Stimulated activated naive CD4-positive, alpha-beta T cell treated with Interleukin-2 at 50 U/mL for 16 hours (primary cell): ENCODE data around the gene CD300E.

Experiments used
- DNase-seq: peaks from one replicate; lab custom pipeline; 2025; lab: John Stamatoyannopoulos, UW

The CD300E gene

GRCh38 chr17:74566132-74566753, 57.3 kb downstream of the CD300E start:
- no peak for DNase-seq

GRCh38 chr17:74565126-74565525, 58.4 kb downstream of the CD300E start:
- no peak for DNase-seq

- DNase-seq, result no peak
These were observed 60.2 kb downstream of the CD300E start for GRCh38 chr17:74563358-74563757.

GRCh38 chr17:74561586-74561985, 62.0 kb downstream of the CD300E start:
- DNase-seq, result no peak
